Uterus (tissue), 2 donors: ENCODE data around the gene AVPI1.

Experiments
- CTCF ChIP-seq, 4 experiments: fragments of 200-600 bp in 2 of 4; fragments of 450-650 bp in 2 of 4; sonication (generic) in 2 of 4; IDR thresholded peaks; one replicate each; pipeline ENCODE4 v1.5.1; 2016 to 2019; ENCODE audit warnings: antibody characterized with exemption in 4 of 4, mild to moderate bottlenecking in 2 of 4, moderate library complexity in 1 of 4
- POLR2A ChIP-seq, 2 donors: fragments of 450-650 bp; IDR thresholded peaks; one replicate each; pipeline ENCODE4 v1.6.1; 2016; ENCODE audit warnings: antibody characterized with exemption in 2 of 2, mild to moderate bottlenecking in 1 of 2, moderate library complexity in 1 of 2

GRCh38 chr10:97673736-97674525, 13.1 kb downstream of the AVPI1 start:
- TF ChIP-seq CTCF (IDR thresholded peaks at IDR 0.05) (no peak), POLR2A (IDR thresholded peaks at IDR 0.05) (no peak)
